Vagina (tissue), 2 donors: ENCODE data around the gene FKBP11.

Source experiments
- CTCF ChIP-seq, 3 experiments: fragments of 450-650 bp in 2 of 3; fragments of 200-600 bp in 1 of 3; sonication (generic) in 1 of 3; IDR thresholded peaks; one replicate each; pipeline ENCODE4 v1.5.1; 2017 to 2019; ENCODE audit warnings: antibody characterized with exemption in 3 of 3, mild to moderate bottlenecking in 2 of 3, moderate library complexity in 2 of 3
- POLR2A ChIP-seq, 2 donors: fragments of 450-650 bp; IDR thresholded peaks; one replicate each; pipeline ENCODE4 v1.6.1; 2017; ENCODE audit warnings: antibody characterized with exemption in 2 of 2, mild to moderate bottlenecking in 2 of 2, moderate library complexity in 2 of 2

DNA sequence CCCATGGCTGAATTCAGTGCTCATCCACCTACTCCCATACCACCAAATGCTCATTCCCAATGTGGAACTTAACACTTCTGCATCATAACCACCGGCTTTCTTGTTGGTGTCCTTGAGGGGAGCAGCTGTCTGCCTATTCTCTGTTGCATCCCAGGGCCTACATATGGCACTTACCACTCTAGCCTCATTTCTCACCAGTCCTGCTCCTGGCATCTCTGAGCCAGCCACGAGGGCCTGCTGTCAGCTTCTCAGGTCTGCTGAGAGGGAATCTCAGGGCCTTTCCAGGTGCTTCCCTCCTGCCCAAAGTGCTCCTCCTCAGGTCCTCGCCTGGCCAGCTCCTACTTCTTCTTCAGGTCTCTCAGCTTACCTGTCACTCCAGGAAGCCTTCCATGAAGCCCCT, 35.6 kb downstream of the FKBP11 start:
- no peak for TF ChIP-seq CTCF (IDR thresholded peaks at IDR 0.05)
- TF ChIP-seq POLR2A (IDR thresholded peaks at IDR 0.05) = no peak
